Loucy (cell line): ENCODE measurements around the gene DNM1.

Source experiments
- EZH2phosphoT487 ChIP-seq: fragments of 200-600 bp; IDR thresholded peaks from 2 replicates; pipeline ENCODE4 v1.6.1; 2018; ENCODE audit warnings: antibody characterized with exemption, mild to moderate bottlenecking, moderate library complexity, borderline replicate concordance
- TF ChIP-seq, protein P1 (sequence below): fragments of 200-600 bp; sonication (generic); conservative IDR thresholded peaks from 2 replicates; pipeline ENCODE4 v1.5.1; 2014; ENCODE audit warnings: mild to moderate bottlenecking, antibody characterized with exemption, low read length

DNA sequence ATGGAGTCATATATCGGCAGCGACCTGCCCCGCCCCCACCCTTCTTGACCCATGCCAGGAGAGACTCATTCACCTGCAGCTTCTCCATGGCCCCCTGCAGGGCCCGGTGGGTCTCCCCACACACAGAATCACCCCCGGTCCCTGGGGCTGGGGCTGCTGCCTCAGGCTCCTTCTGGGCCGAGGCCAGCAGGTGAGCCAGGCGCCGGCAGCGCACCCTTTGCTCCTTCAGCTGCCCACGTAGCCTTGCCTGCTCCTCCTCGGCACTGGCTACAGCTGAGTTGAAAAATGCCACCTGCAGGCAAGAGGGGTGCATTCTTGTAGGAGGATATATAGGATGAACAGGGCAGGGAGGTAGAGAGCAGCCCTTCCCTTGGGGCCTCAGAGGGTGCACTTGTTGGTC is 54.7 kb downstream of the DNM1 start:
- TF ChIP-seq, protein P1, sequence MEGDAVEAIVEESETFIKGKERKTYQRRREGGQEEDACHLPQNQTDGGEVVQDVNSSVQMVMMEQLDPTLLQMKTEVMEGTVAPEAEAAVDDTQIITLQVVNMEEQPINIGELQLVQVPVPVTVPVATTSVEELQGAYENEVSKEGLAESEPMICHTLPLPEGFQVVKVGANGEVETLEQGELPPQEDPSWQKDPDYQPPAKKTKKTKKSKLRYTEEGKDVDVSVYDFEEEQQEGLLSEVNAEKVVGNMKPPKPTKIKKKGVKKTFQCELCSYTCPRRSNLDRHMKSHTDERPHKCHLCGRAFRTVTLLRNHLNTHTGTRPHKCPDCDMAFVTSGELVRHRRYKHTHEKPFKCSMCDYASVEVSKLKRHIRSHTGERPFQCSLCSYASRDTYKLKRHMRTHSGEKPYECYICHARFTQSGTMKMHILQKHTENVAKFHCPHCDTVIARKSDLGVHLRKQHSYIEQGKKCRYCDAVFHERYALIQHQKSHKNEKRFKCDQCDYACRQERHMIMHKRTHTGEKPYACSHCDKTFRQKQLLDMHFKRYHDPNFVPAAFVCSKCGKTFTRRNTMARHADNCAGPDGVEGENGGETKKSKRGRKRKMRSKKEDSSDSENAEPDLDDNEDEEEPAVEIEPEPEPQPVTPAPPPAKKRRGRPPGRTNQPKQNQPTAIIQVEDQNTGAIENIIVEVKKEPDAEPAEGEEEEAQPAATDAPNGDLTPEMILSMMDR: no peak
- TF ChIP-seq EZH2phosphoT487: no peak
